Measurements from ENCODE around the gene PI4KA. TPM values are rescaled to one million over a fixed set of nuclear protein-coding genes. Genes with fewer than 3 reads are reported as not detected.

Gene PI4KA
- total RNA-seq, 1 experiment from 2014 or later: 65.8 TPM

GRCh38 chr22:20881869-20882815 is 23.5 kb upstream of the PI4KA start:
- H2BK20ac ChIP-seq (ENCODE audit: low read depth, low read length, poor library complexity, severe bottlenecking): no peak overlapping the region
- TF ChIP-seq CTCF (conservative IDR thresholded peaks at IDR 0.05): no peak
- WGBS (ENCODE audit: extremely low coverage, insufficient read length, low lambda C conversion rate): 100% methylated on average over 1 of the region's 9 CpGs

More at GRCh38 chr22:20881869-20882815, 23.5 kb upstream of the PI4KA start:
- no peak overlapping the region for H3K56ac ChIP-seq (ENCODE audit: insufficient read length, low read depth, low read length)
- H3K27me3 Mint-ChIP-seq (ENCODE audit: low read depth): no peaks in the 10 kb centered on the region
- H3K23me2 ChIP-seq (ENCODE audit: insufficient read length, low read depth, low read length, poor library complexity, severe bottlenecking): no peaks in the 10 kb centered on the region
- H3K27ac ChIP-seq (ENCODE audit: insufficient read length, low read depth, low read length): no peak overlapping the region
- no peaks in the 10 kb centered on the region for H3K79me2 ChIP-seq (ENCODE audit: insufficient read depth, low read length)
- H2BK5ac ChIP-seq (ENCODE audit: insufficient read length, low read length): no peak overlapping the region
- no peak overlapping the region for H3K18ac ChIP-seq (ENCODE audit: insufficient read length, low read depth, low read length)
- no peak overlapping the region for H3T11ph ChIP-seq (ENCODE audit: low read length)
- H3K9ac ChIP-seq (ENCODE audit: extremely low read depth, insufficient read length, low read length): no peak overlapping the region
- no peaks in the 10 kb centered on the region for H3K9me3 ChIP-seq (ENCODE audit: control insufficient read depth, low read depth, low read length)
- H4K91ac ChIP-seq (ENCODE audit: insufficient read length, low read depth, low read length): no peak overlapping the region
- no peak overlapping the region for H2BK12ac ChIP-seq (ENCODE audit: insufficient read length, low read depth, low read length)
- H4K5ac ChIP-seq (ENCODE audit: insufficient read length, low read depth, low read length): no peak overlapping the region
- no peaks in the 10 kb centered on the region for H3K27me3 ChIP-seq (ENCODE audit: insufficient read depth, low read length)
- no peak overlapping the region for H3K27ac Mint-ChIP-seq
- H3K79me1 ChIP-seq (ENCODE audit: insufficient read depth, low read depth, low read length, poor library complexity, severe bottlenecking): no peaks in the 10 kb centered on the region
- H2AFZ ChIP-seq (ENCODE audit: low read length): no peak overlapping the region
- no peaks in the 10 kb centered on the region for H3K9me3 Mint-ChIP-seq
- no peak overlapping the region for H3K4ac ChIP-seq (ENCODE audit: low read depth, low read length)
- H3K4me1 Mint-ChIP-seq: peaks cover 8% of the 10 kb centered on the region in 2 experiments
- H3K4me2 ChIP-seq (ENCODE audit: insufficient read depth, insufficient read length, low read length): no peak overlapping the region
- no peak overlapping the region for H4K8ac ChIP-seq (replicated peaks; ENCODE audit: insufficient read length, low read depth, low read length)
- no peak overlapping the region for H3K4me3 Mint-ChIP-seq
- H3K36me3 Mint-ChIP-seq (ENCODE audit: insufficient read depth in 1 of 3, low read depth in 3 of 3): peaks cover under 1 to 39% (median 12%) of the 10 kb centered on the region in 3 experiments; a peak in 5 of 7 replicates
- H2BK120ac ChIP-seq (ENCODE audit: low read depth, low read length, poor library complexity, severe bottlenecking): no peak overlapping the region
- H3K14ac ChIP-seq (ENCODE audit: insufficient read depth, low read length): no peak overlapping the region
- no peak for DNase-seq
- H4K20me1 ChIP-seq (ENCODE audit: control insufficient read depth, insufficient read depth, insufficient read length): no peaks in the 10 kb centered on the region
- H2AK5ac ChIP-seq (ENCODE audit: insufficient read length, low read length): no peak overlapping the region
- no peak overlapping the region for H3K23ac ChIP-seq (ENCODE audit: insufficient read length, low read depth, low read length)
- no peak overlapping the region for H2BK15ac ChIP-seq (ENCODE audit: low read depth, low read length)
- H3K4me1 ChIP-seq (ENCODE audit: insufficient read depth, low read length): no peaks in the 10 kb centered on the region
